Adrenal gland (tissue), 12 donors: ENCODE measurements around the gene WNT3. TPM values are rescaled to one million over a fixed set of nuclear protein-coding genes. Genes with fewer than 3 reads are reported as not detected.
A peak's percentile ranks its signal among the peaks of the same experiment; 100 is the strongest.

Experiments
- DNase-seq, 7 donors: peaks; one replicate each; pipeline ENCODE4 v3.0.0-alpha.2; 2019 to 2020
- H3K27ac ChIP-seq, 5 donors: fragments of 200-600 bp; sonication (generic) in 4 of 5; 1 replicate in 3 of 5; 2 replicates in 2 of 5; pipeline versions ENCODE4 v1.5.1 to v1.8.0; 2016 to 2020; ENCODE audit warnings: mild to moderate bottlenecking in 1 of 5
- H3K27me3 ChIP-seq: fragments of 200-600 bp; 2 replicates; pipeline ENCODE4 v1.8.0; 2021
- H3K36me3 ChIP-seq, 2 donors: fragments of 200-600 bp; replicated peaks in 1 of 2; 1 replicate in 1 of 2; 2 replicates in 1 of 2; pipeline versions ENCODE4 v1.5.1 to v1.8.0; 2018 to 2022
- H3K4me1 ChIP-seq, 2 donors: fragments of 200-600 bp; replicated peaks in 1 of 2; 1 replicate in 1 of 2; 2 replicates in 1 of 2; pipeline versions ENCODE4 v1.5.1 to v1.8.0; 2018 to 2021
- H3K4me3 ChIP-seq, 4 donors: fragments of 200-600 bp; sonication (generic) in 3 of 4; one replicate each; pipeline ENCODE4 v1.5.1; 2016 to 2018
- H3K9me3 ChIP-seq, 3 donors: fragments of 200-600 bp; sonication (generic) in 1 of 3; replicated peaks in 1 of 3; 1 replicate in 2 of 3; 2 replicates in 1 of 3; pipeline versions ENCODE4 v1.5.1 to v1.8.0; 2016 to 2021
- POLR2A ChIP-seq, 2 donors: fragments of 450-650 bp; IDR thresholded peaks; one replicate each; pipeline ENCODE4 v1.6.1; 2017; ENCODE audit warnings: antibody characterized with exemption in 2 of 2, mild to moderate bottlenecking in 2 of 2, moderate library complexity in 1 of 2
- WGBS, 4 donors: extraction: QIAGEN DNeasy Blood & Tissue Kit in 2 of 4; methylation state at CpG; one replicate each; pipeline versions ENCODE4 v1.1.5 to v1.1.7; 2013 to 2017; 5-methylcytosine and 5-hydroxymethylcytosine counted together
- intact Hi-C, 2 donors: fragments of 100-400 bp; cut with DNase I; formaldehyde crosslinking; loops; one replicate each; pipeline versions ENCODE4 v1.14.1 to v1.15.0; 2022 to 2023
- polyA plus RNA-seq, 3 donors: library from polyadenylated mRNA; stranded (reverse); fragments of 200-250 nt in 2 of 3; fragments of 350-450 nt in 1 of 3; fragmentation: Illumina TruSeq in 1 of 3; extraction: RNeasy Lipid Tissue Mini Kit (QIAGEN cat#74804) in 1 of 3; gene quantifications; one replicate each; pipeline ENCODE4 v1.2.3, GENCODE V29; 2013 to 2014
- total RNA-seq, 9 donors: library from RNA; depleted of rRNA in 4 of 9; stranded (reverse); fragments of >200 nt in 4 of 9; fragments of 120-200 nt in 1 of 9; fragmentation: NEBNext Ultra II Directional in 1 of 9; extraction: Animal tissue kit (Norgen Biotek cat#: 25700) in 1 of 9; gene quantifications; one replicate each; pipeline versions ENCODE4 v1.1.0 to v1.2.4, GENCODE V29; 2013 to 2023
- TF ChIP-seq, protein P1 (sequence below), 6 experiments: fragments of 450-650 bp in 4 of 6; fragments of 200-600 bp in 2 of 6; sonication (generic) in 1 of 6; IDR thresholded peaks; 1 replicate in 5 of 6; 2 replicates in 1 of 6; pipeline versions ENCODE4 v1.5.1 to v1.8.0; 2016 to 2021; ENCODE audit warnings: antibody characterized with exemption in 6 of 6, mild to moderate bottlenecking in 2 of 6, moderate library complexity in 1 of 6
- donor health status: healthy with polysubstance abuse.
- donor health status: Bipolar disorder and iron deficiency.
- donor health status: DM: yes; HTN: yes; CAD: no.
- donor health status: DM: no; HTN: no; CAD: no.
- donor health status: DM: no; HTN: no; CAD: no.
- donor health status: DM: yes; HTN: yes; CAD: no.

WNT3 gene
- total and polyA plus RNA-seq, 12 donors: 0.16 to 1.1 (median 0.46) TPM; not detected in 2

- Histone ChIP-seq H3K4me1 (peaks cover 8 to 28% of the 10 kb centered on the region in 2 donors), H3K4me3 (no peak overlapping the region), H3K27ac (no peak overlapping the region), H3K9me3 (no peaks in the 10 kb centered on the region), H3K27me3 (no peaks in the 10 kb centered on the region), H3K36me3 (no peaks in the 10 kb centered on the region)
- TF ChIP-seq POLR2A (IDR thresholded peaks at IDR 0.05): no peak
- TF ChIP-seq, protein P1, sequence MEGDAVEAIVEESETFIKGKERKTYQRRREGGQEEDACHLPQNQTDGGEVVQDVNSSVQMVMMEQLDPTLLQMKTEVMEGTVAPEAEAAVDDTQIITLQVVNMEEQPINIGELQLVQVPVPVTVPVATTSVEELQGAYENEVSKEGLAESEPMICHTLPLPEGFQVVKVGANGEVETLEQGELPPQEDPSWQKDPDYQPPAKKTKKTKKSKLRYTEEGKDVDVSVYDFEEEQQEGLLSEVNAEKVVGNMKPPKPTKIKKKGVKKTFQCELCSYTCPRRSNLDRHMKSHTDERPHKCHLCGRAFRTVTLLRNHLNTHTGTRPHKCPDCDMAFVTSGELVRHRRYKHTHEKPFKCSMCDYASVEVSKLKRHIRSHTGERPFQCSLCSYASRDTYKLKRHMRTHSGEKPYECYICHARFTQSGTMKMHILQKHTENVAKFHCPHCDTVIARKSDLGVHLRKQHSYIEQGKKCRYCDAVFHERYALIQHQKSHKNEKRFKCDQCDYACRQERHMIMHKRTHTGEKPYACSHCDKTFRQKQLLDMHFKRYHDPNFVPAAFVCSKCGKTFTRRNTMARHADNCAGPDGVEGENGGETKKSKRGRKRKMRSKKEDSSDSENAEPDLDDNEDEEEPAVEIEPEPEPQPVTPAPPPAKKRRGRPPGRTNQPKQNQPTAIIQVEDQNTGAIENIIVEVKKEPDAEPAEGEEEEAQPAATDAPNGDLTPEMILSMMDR (IDR thresholded peaks at IDR 0.05): no peak
- intact Hi-C loops: no loop called here
- DNase-seq: no peak
- WGBS, 4 donors: 81 to 98% (median 90%) methylated on average over 6 to 15 of the region's 15 CpGs
Observed at GRCh38 chr17:46768540-46768870, 50.0 kb downstream of the WNT3 start.

DNA sequence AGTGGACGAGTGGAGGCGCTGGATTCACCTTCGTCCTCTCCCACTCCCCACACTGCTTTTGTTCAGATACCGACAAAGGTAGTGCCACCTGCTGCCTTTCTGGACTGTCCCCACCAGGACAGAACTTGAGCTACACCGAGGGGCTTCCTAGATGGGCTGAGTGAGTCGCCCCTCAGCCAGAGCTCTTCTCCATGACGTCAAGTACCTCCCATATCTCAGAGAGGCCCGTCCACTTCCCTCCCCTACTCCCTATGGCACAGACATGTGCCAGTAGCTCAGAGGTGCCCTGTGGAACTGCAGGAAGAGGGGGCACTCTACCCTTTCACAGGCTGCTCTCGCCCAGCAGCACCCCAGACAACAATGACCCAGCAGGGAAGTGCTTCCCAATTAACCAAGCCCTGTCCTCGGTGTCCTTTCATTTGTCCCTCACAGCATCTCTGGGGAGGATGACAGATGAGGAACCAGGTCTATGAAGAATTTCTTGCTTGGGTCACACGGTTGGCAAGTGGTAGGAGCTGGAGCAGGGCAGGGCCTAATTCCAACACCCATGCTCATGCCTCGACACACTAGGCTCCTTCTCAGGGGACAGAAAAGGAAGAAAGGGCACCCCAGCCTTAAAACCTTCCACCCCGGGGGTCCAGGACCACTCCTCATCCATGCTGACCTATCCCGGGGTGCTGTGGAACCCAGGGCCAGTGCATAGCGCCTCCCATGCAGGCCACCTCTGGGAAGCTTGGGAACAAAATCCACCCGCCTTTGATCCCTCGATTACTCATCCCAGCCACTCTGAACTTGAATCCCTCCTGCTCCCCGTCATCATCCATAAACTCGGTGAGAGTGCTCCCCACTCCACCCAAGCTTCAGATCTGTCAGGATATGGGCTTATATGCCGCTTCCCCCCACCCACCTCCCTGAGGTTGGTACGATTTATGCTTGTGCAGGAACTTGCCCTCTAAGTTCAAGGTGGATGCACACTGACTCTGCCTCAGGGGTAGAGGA is 51.7 kb downstream of the WNT3 start:
- intact Hi-C loops: no loop called here
- Histone ChIP-seq H3K4me1 (peaks cover 8 to 21% of the 10 kb centered on the region in 2 donors), H3K4me3 (no peak overlapping the region), H3K27ac (no peak overlapping the region), H3K9me3 (no peaks in the 10 kb centered on the region), H3K36me3 (no peaks in the 10 kb centered on the region), H3K27me3 (no peaks in the 10 kb centered on the region)
- TF ChIP-seq, protein P1 (IDR thresholded peaks at IDR 0.05): no peak
- no peak for TF ChIP-seq POLR2A (IDR thresholded peaks at IDR 0.05)
- WGBS, 4 donors: 87 to 91% (median 90%) methylated on average over 16 to 21 of the region's 21 CpGs
- peak in 2 of 7 donors; percentile 11 to 41 for DNase-seq

DNA sequence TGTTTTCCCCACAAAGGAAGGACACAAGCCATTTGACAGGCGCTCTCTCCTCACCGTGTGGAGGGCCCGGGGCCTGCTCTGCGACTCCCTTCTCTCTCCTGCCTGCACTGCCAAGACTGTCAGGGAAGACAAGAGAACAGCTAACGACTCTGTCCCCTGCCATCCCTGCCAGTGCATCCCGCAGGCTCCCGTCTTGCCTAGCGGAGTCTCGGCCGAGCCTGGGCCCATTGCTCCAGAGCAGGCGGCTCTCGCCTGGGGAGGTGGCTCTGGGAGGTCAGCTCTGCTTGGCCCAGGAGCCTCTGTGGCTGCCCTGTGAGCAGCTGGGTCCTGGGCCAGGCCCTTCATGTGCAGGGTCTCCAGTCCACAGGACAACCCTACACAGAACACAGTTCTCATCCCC is 53.0 kb downstream of the WNT3 start:
- no peaks in the 10 kb centered on the region for H3K27me3 ChIP-seq
- intact Hi-C loops: no loop called here
- WGBS, 4 donors: 81 to 95% (median 93%) methylated on average over 6 to 12 of the region's 12 CpGs
- H3K9me3 ChIP-seq: no peaks in the 10 kb centered on the region
- no peaks in the 10 kb centered on the region for H3K36me3 ChIP-seq
- peak overlapping the region in 1 of 5 donors; percentile 7 for H3K27ac ChIP-seq
- H3K4me3 ChIP-seq: no peak overlapping the region
- H3K4me1 ChIP-seq: peaks cover 8 to 17% of the 10 kb centered on the region in 2 donors
- TF ChIP-seq POLR2A (IDR thresholded peaks at IDR 0.05): no peak
- TF ChIP-seq, protein P1 (IDR thresholded peaks at IDR 0.05): no peak
- DNase-seq: peak in 2 of 7 donors; percentile 9 to 41

DNA sequence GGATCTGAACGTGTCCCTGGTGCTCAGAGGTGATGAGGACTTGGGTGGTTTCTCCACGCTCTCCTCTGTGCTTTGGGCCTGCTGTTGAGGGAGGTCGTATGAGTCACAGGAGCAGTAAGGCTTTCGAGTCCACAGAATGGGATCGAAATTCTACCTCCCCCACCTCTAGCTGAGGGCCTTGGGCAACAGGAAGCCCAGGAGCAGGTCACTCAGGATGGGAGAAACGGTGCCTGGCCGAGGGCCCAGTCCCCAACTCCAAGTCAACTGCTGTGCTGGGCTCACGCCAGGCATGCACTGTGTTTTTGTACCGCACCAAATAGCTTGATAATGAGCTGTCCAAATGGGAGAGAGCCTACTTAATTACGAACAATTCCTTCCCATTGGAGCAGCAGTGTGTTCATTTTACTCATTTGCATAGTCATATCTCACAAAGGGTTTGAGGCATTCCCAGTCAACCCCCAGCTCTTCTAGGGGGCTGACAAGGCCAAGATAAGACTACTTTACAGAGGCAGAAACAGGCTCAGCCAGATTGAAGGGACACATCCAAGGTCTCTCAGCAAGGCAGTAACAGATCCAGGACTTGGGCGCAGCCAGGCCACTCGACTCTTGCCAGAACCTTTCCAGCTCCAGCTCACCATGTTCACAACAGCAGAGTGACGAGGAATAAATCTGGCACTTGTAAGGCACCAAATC is 53.6 kb downstream of the WNT3 start:
- peak; percentile 34 to 84 (median 77) for DNase-seq
- intact Hi-C loops: no loop called here
- WGBS, 4 donors: 38 to 50% (median 43%) methylated on average over 7 to 13 of the region's 13 CpGs

More for the DNA sequence above, 53.6 kb downstream of the WNT3 start:
- TF ChIP-seq POLR2A (IDR thresholded peaks at IDR 0.05): no peak
- TF ChIP-seq, protein P1 (IDR thresholded peaks at IDR 0.05): no peak
- H3K36me3 ChIP-seq: peaks cover 0 to under 1% of the 10 kb centered on the region in 2 donors
- H3K4me1 ChIP-seq: peaks cover 6 to 12% of the 10 kb centered on the region in 2 donors
- H3K27ac ChIP-seq: peak overlapping the region in 1 of 5 donors; percentile 7
- no peaks in the 10 kb centered on the region for H3K27me3 ChIP-seq
- no peak overlapping the region for H3K4me3 ChIP-seq
- no peaks in the 10 kb centered on the region for H3K9me3 ChIP-seq
